ENCODE results near the gene C19orf81.
"Not testable (repeated sequence)": the region's sequence is repeated elsewhere in the genome, so short reads cannot be mapped to it uniquely, and the experiment has no call there.

Gene C19orf81

DNA sequence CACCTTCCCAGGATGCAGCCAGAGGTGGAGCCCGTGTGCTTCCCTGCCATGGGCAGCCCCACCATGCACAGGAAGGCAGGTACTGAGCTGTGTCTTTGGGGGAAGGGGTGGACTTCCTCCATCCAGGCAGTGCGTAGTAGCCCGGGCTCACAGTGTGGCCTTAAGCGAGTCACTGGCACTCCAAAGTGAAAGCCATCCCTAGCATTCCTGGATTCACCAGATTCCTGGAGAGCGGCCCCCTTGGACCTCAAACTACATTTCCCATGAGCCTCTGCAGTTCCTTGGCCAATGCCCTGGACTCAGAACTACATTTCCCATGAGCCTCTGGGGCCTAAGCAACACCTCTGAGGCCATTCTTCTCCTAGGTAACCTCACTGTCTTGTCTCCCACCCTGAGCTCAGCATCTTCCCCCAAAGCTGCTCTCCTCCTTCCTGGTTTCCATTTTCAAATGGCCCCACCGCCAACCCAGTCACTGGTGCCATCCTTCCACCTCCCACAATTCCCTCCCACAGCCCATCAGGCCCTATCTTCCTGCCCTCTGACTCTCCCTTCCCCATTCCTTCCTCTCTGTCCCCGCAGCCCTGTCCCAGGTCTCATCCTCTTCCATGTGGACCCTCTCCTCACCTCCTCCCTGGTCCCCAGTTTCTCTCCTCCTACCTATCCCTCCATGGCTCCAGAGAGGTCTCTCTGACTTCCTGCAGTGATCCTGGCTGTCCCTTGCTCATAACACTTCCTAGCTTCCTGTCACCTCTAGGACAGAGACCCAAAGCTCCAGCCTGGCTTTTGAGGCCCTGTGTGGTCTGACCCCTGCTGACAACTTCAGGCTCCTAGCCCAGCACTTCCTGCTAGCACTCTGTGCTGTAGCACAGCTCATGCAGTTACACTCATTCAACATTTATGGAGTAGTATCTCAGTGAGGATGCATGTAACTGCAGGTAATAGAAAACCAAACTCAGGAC is at the start of gene C19orf81:
Gene C19orf81 (plus strand): TSS at position 13 of the 959 bp plus-strand sequence. CDS start 0 bp downstream, at position 13.
- DNase-seq = peak; percentile 57

DNA sequence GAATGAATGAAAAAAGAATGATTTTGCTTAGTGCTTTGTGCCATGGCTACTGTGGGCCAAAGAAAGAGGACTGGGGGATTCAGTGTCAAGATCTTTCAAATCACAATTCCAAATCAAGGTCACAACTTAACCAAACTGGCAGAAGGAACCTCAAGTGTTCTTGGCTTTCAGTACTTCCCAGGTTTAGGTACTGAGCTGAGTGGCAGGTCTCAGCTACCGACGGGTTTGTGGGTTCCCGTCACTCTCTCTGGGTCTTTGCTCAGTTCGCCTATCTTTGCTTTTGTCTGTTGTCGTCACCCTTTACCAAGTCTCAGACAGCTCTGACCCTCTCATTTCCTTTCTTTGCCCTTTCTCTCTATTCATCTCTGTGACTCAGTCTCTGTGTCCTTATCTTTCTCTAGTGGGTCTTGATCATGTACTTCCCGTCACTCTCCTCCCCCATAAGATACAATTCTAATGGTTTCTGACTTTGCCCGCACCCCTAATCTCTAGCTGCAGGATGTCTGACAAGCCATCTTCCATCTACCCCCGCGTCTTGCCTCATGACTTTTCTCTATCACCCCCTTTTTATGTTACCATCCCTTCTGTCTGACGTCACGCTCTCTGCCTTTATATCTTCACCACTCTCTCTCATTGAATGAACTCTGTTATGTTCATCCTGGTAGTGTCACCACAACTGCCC is 47.7 kb upstream of the C19orf81 start:
- DNase-seq = no peak

DNA sequence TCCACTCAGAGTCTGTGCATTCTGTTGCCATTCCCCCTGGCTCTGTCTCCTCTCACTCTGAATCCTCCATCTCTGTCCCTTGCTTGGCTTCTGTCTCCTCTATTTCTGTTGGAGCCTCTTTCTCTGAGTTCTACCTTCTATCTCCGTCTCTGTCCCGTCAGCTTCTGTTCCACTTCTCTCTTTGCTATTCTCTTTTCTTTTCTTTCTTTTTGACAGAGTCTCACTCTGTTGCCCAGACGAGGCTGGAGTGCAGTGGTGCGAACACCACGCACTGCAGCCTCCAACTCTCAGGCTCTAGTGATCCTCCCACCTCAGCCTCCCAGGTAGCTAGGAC is 47.2 kb upstream of the C19orf81 start:
- no peak for DNase-seq

DNA sequence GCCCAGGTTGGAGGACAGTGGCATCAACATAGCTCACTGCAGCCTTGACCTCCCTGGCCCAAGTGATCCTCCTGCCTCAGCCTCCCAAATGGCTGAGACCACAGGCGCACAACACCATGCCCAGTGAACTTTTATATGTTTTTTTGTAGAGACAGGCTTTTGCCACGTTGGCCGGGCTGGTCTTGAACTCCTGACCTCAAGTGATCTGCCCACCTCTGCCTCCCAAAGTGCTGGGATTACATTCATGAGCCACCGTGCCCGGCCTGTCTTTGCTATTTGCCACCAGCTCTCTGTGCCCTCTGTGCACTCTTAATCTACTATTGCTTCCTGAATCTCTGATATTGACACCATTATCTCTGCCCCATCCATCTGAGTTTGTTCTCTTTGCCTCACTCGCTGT is 46.7 kb upstream of the C19orf81 start:
- DNase-seq = no peak

DNA sequence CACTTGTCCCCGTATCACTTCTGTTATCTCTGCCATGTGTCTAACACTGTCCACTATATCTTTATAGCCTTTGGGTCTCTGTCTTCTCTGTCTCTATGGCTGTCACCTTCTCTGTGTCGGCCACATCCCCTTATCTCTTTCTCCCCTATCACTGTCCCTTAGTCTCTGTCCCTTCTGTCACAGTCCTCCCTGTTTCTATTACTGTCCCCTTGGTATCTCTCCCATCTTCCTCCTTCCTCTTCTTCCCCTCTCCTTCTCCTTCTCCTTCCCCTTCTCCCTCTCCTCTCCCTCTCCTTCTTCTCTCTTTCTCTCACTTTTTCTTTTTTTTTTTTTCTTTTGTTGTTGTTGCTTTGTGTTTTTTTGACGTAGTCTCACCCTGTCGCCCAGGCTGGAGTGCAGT is 46.3 kb upstream of the C19orf81 start:
- no peak for DNase-seq

DNA sequence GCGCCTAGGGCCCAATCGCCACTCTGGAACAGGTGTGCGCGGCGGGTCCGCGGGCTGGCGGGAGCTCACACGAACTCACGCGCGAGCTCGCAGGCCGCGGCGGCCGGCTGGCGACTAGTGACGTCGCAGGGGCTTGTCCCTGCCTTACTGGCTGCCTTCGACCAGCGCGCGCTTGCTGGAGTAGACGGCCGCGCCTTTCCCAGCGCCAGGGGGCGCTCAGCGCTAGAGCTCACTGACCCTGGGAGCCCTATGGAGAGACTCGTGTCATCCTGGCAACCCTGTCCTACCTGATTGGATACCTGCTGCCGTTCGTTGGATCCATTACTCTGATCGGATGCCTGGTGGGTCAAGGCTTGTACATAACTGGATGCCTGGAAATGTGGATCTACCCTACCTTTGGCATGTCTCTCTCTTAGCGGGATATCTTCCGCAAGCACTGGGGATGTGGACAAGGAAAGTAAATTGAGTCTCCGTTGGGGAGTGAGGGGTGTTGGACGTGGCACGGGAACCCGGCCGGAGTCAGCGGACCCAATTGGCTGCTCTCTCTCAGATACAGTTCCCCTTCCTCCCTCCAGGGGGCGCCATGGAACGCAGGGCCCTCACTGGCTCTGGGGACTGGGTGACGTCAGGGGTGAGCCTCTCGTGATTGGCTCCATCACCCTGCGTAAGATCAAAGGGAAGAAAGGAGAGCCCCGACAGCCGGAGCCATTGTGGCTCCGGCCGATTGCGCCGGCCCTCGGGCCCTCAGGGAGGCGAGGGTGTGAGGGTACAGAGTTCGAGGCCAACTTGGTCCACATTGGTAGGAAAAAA is 44.8 kb upstream of the C19orf81 start:
- not testable (repeated sequence) for DNase-seq

DNA sequence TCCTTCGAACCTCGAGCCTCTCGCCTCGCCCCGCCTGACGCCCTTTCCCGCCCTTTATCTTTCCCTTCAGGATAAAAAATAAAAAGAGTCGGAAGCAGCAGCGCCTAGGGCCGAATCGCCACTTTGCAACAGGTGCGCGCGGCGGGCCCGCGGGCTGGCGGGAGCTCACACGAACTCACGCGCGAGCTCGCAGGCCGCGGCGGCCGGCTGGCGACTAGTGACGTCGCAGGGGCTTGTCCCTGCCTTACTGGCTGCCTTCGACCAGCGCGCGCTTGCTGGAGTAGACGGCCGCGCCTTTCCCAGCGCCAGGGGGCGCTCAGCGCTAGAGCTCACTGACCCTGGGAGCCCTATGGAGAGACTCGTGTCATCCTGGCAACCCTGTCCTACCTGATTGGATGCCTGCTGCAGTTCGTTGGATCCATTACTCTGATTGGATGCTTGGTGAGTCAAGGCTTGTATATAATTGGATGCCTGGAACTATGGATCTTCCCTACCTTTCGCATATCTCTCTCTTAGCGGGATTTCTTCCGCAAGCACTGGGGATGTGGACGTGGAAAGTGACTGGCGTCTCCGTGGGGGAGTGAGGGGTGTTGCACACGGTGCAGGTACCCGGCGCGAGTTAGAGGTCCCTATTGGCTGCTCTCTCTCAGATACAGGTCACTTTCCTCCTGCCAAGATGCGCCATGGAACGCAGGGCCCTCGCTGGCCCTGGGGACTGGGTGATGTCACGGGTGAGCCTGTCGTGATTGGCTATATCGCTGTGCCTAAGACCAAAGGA is 43.0 kb upstream of the C19orf81 start:
- DNase-seq = peak; percentile 32

DNA sequence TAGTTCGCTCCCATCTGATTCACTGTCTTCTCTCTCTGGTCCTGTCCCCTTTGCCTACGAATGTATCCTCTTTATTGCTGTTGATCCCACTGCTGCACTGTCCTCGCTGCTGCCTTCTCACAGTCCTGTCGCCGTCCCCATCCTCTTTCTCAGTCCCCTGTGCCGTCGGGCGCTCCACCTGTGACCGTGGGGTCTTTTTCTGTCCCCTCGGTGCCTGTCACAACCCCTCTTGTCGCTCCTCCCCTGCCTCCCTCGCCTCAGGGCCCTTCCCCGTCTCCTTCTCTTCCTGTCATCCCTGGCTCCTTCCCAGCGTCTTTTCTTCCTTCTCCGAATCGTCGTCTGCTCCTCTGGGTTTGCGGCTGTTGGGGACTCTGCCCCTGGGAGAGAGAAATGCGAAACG is 41.9 kb upstream of the C19orf81 start:
- DNase-seq = no peak

DNA sequence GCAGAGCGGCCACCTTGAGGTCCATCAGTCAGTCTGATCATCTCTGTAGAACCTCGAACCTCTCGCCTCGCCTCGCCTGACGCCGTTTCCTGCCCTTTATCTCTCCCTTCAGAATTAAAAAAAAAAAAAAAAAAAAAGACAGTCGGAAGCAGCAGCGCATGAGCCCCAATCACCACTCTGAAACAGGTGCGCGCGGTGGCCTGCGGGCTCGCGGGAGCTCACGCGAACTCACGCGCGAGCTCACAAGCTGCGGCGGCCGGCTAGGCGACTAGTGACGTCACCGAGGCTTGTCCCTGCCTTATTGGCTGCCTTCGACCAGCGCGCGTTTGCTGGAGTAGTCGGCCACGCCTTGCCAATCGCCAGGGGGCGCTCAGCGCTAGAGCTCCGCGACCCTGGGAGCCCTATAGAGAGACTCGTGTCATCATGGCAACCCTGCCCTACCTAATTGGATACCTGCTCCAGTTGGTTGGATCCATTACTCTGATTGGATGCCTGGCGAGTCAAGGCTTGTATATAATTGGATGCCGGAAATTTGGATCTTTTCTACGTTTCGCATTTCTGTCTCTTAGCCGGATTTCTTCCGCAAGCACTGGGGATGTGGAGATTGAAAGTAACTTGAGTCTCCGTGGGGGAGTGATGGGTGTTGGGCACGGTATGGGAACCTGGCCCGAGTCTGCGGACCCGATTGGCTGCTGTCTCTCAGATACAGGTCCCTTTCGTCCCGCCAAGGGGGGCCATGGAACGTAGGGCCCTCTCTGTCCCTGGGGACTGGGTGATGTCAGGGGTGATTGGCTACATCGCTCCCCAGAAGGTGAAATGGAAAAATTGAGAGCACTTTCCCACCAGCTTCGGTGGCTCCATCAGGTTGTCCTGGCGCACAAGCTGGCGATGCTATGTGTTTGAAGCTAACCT is 41.1 kb upstream of the C19orf81 start:
- DNase-seq = peak; percentile 97

DNA sequence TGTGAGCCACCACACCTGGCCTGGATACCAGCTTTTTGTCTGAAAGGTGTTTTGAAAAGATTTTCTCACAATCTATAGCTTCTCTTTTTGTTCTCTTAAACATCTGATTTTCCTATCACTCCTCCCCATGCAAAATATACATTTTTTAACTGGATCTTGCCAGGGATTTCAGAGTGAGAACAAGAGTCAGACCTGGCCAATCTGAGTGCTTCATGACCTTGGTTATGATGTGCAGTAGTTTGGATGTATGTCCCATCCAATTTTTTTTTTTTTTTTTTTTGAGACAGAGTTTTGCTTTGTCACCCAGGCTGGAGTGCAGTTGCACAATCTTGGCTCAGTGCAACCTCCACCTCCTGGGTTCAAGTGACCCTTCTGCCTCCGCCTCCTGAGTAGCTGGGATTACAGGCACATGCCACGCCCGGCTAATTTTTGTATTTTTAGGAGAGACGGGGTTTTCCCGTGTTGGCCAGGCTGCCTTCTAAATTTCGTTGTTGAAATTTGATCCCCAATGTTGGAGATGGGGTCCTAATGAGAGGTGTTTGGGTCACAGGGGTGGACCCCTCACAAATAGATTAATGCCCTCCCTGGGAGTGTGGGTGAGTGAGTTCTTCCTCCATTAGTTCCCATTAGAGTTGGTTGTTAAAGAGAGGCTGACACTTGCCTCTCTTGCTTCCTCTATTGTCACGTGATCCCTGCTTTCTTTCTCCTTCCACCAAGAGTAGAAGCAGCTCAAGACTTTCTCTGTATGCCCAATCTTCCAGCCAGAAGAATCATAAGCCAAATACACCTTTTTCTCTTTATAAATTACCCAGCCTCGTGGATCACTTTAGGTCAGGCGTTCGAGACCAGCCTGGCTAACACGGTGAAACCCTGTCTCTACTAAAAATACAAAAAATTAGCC is 36.5 kb upstream of the C19orf81 start:
- peak; percentile 63 for DNase-seq

DNA sequence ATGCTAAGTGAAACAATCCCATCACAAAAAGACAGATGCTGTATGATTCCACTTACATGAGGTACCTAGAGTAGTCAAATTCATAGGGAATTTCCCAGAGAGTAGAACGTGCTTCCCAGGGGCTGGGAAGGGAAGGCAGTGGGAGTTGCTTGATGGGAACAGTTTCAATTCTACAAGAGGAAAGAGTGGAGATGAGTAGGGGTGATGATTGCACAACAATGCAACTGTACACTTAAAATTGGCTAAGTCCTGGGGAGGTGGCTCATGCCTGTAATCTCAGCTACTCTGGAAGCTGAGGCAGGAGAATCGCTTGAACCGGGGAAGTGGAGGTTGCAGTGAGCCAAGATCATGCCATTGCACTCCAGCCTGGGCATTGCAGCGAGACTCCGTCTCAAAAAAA is 30.9 kb upstream of the C19orf81 start:
- peak; percentile 13 for DNase-seq

DNA sequence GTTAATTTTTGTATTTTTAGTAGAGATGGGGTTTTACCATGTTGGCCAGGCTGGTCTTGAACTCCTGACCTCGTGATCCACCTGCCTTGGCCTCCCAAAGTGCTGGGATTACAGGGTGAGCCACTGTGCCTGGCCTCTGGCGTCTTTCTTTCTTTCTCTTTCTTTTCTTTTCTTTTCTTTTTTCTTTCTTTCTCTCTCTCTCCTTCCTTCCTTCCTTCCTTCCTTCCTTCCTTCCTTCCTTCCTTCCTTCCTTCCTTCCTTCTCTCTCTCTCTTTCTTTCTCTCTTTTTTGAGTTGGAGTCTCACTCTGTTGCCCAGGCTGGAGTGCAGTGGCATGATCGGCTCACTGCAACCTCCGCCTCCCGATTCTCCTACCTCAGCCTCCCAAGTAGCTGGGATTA is 30.1 kb upstream of the C19orf81 start:
- not testable (repeated sequence) for DNase-seq

DNA sequence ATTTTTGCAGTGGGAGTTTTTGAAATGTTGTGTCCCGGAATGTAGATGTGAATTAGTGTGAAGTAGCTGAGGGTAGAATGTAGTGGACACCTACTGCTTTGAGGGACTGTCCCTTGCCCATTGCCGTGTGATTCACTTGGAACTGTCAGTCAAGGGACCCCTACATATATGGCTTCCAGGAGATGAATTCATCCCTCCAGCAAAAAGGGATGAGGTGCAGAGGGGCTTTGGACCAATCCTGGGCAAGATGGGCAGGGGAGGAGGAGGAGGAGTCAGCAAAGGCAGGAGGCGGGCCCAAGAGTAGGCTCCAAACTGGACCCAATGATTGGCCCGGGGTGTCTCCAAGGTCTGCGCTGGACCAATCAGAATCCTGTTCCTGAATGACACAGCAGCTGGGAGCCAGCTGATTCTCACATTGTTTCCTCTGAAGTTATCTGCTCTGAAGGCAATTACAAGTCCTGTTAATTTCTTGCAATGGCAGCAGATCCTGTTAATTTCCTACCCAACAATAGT is 28.8 kb upstream of the C19orf81 start:
- DNase-seq = not testable (repeated sequence)

DNA sequence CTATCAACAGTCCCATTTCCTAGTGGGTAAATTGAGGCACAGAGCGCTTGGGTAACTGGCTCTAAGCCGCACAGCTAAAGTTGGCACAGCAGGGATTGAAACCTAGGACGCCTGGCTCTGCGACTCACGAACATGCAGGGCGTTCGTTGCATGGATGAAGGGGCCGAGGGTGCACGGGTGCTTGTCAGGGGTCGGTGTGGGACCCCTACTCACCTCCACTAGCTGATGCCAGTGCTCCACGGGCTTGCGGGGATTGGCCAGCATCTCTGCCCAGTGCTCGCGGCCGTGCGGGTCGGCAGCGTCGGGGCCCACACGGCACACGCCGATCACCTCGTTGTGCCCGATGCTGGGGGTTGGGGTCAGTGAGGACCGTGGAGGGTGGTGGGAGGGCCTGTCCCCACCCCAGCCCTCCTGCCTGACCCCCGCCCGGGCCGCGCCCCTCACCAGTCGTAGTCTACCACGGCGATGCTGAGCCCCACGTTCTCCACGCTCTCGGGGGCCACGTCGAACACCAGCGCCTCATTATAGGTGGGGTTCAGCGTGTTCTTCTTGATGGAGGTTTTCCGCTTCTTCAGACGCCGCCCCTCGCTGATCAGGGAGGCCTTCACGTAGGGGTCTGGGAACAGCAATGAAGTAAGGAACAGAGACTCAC is 24.2 kb upstream of the C19orf81 start:
- no peak for DNase-seq

DNA sequence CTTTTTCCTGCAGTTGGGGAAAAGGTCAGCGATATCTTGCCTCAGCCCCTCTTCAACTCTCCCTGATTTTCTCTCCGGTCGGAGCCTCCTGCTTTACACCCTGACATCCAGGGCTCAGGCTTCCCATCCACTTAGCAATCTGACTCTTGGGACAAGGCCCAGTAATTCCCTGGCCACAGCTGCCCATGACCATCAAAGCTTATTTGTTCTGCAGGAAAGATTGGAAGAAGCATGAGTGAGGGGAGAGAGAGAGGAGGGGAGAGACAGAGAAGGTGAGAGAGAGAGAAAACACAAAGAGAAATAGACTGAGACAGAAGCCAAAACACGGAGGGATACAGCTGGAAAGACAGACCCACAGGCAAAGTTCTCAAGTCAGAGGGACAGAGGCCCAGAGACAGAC is 23.2 kb upstream of the C19orf81 start:
- no peak for DNase-seq

DNA sequence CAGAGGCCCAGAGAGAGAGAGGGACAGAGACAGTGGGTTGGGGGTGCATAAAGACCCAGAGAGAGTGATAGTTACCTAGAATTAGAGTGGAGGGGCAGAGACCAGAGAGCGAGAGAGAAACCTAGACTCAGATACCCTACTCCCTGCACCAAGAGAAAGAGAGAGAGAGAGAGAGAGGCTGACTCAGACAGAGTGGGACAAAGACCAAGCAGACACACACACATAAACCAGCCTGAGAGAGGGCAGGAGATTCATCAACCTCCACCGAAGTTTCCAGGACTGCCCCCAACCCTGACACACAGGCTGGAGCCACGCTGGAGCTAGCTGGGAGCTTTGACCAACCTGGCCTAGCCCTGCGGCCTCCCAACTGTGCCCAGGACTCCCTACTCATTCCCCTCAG is 22.4 kb upstream of the C19orf81 start:
- no peak for DNase-seq

DNA sequence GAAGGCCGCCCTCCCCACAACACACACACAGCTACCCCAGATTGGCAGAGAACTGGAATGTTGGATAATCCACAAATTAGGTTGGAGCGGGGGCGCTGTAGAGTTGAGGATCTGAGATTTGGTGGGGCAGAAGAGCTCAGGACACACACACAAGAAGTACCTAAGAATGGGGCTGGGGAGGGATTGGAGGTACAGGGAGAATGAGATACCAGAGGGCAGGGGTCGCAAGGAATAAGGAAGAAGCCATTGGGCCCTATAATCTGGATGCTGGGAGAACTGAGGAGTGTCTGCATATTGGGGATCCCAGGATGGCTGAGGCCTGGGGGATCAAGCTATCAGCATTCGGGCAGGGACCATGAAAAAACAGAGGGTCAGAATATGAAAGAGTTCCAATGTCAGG is 21.1 kb upstream of the C19orf81 start:
- no peak for DNase-seq

DNA sequence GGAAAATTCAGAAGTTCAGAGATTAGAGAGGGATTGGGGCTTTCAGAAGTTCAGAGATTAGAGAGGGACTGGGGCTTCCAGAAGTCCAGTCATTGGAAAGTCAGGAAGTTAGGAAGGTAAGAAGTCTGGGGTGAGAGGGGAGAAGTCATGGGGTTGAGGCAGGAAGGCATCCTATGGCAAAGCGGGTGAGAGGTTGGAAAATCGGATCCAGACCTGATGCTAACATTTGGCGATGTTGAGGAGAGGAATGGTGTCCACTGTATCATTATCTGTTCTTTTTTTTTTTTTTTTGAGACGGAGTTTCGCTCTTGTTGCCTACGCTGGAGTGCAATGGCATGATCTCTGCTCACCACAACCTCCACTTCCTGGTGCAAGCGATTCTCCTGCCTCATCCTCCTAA is 20.7 kb upstream of the C19orf81 start:
- no peak for DNase-seq

DNA sequence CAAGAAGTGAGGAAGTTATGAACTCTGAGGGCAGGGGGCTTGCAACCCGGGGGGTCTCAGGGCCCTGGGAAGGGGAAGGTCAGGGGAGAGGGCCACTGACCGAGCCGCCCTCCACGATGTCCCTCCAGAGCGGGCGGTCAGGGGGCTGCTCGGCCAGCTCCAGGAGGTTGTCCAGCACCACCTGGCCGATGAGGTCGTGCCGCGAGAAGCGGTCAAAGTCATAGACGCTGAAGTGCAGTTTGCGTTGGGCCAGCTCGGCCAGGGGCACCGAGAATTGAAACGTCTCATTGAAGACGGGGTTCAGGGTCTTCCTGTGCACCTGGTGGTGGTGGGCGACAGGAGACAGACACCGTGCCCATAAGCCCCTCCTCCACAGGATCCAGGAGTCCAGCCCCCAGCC is 20.1 kb upstream of the C19orf81 start:
- no peak for DNase-seq

DNA sequence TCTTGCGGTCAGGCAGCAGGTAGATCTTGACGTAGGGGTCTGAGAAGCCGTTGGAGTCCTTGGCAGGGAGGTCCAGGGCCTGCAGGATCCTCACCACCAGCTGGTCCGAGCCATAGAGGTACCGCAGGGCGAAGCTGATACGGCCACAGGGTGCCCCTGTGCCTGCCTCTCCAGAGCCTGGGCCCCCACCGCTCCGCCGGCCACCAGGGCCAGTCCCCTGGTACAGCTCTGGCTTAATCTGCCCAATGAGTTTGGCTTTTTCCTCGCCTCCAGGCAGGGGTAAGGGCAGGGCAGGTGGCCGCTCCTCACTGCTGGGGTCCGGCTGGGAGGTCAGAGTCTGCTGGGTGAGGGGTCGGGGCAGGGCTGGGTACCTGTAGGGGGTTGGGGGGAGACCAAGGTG is 19.4 kb upstream of the C19orf81 start:
- DNase-seq = no peak

All from MV-4-11 (cell line).